K562 (cell line): ENCODE measurements around the gene SLC39A11. TPM values are rescaled to one million over a fixed set of nuclear protein-coding genes. Genes with fewer than 3 reads are reported as not detected.

Experiments used
- ATAC-seq: fragments of 200-7000 bp; cut with Tn5 transposase; 3 replicates; pipeline ENCODE4 v1.9.1; 2020; ENCODE audit warnings: moderate library complexity
- BruUV-seq: library from RNA; stranded (reverse); fragments of 400-500 nt; replicated peaks from 2 replicates; lab custom pipeline; 2021; lab: Mats Ljungman, UMichigan
- CTCF ChIA-PET: fragments of 300-600 bp; formaldehyde crosslinking; extraction: SDS; loops from one replicate; lab custom pipeline; 2021; ENCODE audit warnings: low intra/inter-chr PET ratio; lab: Yijun Ruan, JAX
- POLR2A ChIA-PET: fragments of 300-600, 350-650 bp; sonication (Branson Sonifier 250); formaldehyde crosslinking; extraction: SDS; loops from one replicate; lab custom pipeline; 2021; ENCODE audit warnings: antibody characterized with exemption, inconsistent platforms; lab: Yijun Ruan, JAX
- DNase-seq, 4 experiments: peaks; one replicate each; pipeline versions ENCODE4 v3.0.0 to v3.0.0-alpha.2; 2011 to 2018; ENCODE audit warnings: low spot score in 3 of 4, mixed read lengths in 3 of 4; ENCODE audit errors: extremely low read depth in 1 of 4
- FAIRE-seq: peaks from 2 replicates; lab custom pipeline; 2011; peaks lifted over from hg19 to GRCh38; lab: Jason Lieb, UNC
- H2AFZ ChIP-seq: 2 replicates; pipeline ENCODE4 v1.6.0; 2011; ENCODE audit warnings: low read depth, low read length, control low read depth, inconsistent platforms
- H3K27ac ChIP-seq: fragments of 200-600 bp; 3 replicates; pipeline ENCODE4 v1.8.0; 2011; ENCODE audit warnings: low read depth, mild to moderate bottlenecking, control low read depth, inconsistent platforms, low read length, moderate library complexity, mixed read lengths; ENCODE audit errors: extremely low read depth
- H3K27me3 ChIP-seq, 2 experiments: fragments of 300-600 bp in 1 of 2; 2 replicates in 1 of 2; 3 replicates in 1 of 2; pipeline versions ENCODE4 v1.6.0 to v1.8.0; 2011; ENCODE audit warnings: inconsistent platforms in 2 of 2, low read length in 2 of 2, mild to moderate bottlenecking in 1 of 2, mixed read lengths in 1 of 2, moderate library complexity in 1 of 2; ENCODE audit not compliant: control insufficient read depth in 2 of 2, insufficient read depth in 2 of 2
- H3K36me3 ChIP-seq: fragments of 300-600 bp; 3 replicates; pipeline ENCODE4 v1.8.0; 2011; ENCODE audit warnings: mild to moderate bottlenecking, low read length, inconsistent platforms; ENCODE audit not compliant: control insufficient read depth, insufficient read depth
- H3K4me1 ChIP-seq, 2 experiments: fragments of 200-600 bp in 1 of 2; replicated peaks in 1 of 2; 2 replicates in 1 of 2; 3 replicates in 1 of 2; pipeline versions ENCODE4 v1.5.1 to v1.8.0; 2011; ENCODE audit warnings: inconsistent platforms in 2 of 2, low read length in 2 of 2, mild to moderate bottlenecking in 1 of 2, mixed read lengths in 1 of 2, moderate library complexity in 1 of 2; ENCODE audit not compliant: control insufficient read depth in 2 of 2, insufficient read depth in 2 of 2
- H3K4me2 ChIP-seq: 2 replicates; pipeline ENCODE4 v1.6.1; 2011; ENCODE audit warnings: low read length, control low read depth, inconsistent platforms, mixed read lengths; ENCODE audit not compliant: insufficient read depth
- H3K4me3 ChIP-seq: fragments of 200-600 bp; sonication (generic), shearing (Covaris generic); 2 replicates; pipeline ENCODE4 v1.5.1; 2016; ENCODE audit warnings: control low read depth, inconsistent platforms
- H3K79me2 ChIP-seq: fragments of 200-600 bp; 3 replicates; pipeline ENCODE4 v1.8.0; 2011; ENCODE audit warnings: low read length, inconsistent platforms; ENCODE audit not compliant: control insufficient read depth, insufficient read depth
- H3K9ac ChIP-seq, 2 experiments: 2 replicates each; pipeline versions ENCODE4 v1.6.0 to v1.6.1; 2011; ENCODE audit warnings: low read depth in 2 of 2, low read length in 2 of 2, control low read depth in 1 of 2, inconsistent platforms in 1 of 2, mild to moderate bottlenecking in 1 of 2, mixed read lengths in 1 of 2; ENCODE audit not compliant: insufficient read depth in 1 of 2
- H3K9me1 ChIP-seq: one replicate; pipeline ENCODE4 v1.6.0; 2011; ENCODE audit warnings: inconsistent platforms, mild to moderate bottlenecking, low read length, moderate library complexity; ENCODE audit not compliant: control insufficient read depth, insufficient read depth
- H3K9me3 ChIP-seq: replicated peaks from 2 replicates; pipeline ENCODE4 v1.5.1; 2011; ENCODE audit warnings: low read depth, low read length, inconsistent platforms; ENCODE audit not compliant: control insufficient read depth, insufficient read depth
- H4K20me1 ChIP-seq: replicated peaks from 2 replicates; pipeline ENCODE4 v1.6.1; 2011; ENCODE audit warnings: low read length, inconsistent platforms, mixed read lengths; ENCODE audit not compliant: control insufficient read depth, insufficient read depth
- AFF4 ChIP-seq: sonication (generic); formaldehyde crosslinking; IDR thresholded peaks from 2 replicates; pipeline ENCODE4 v1.8.0; 2023; ENCODE audit warnings: mild to moderate bottlenecking, missing genetic modification reagents
- EP300 ChIP-seq: IDR thresholded peaks from 2 replicates; pipeline ENCODE4 v1.6.1; 2012; ENCODE audit warnings: low read length, improper control_type of control experiment
- GATAD2B ChIP-seq: fragments of 450-650 bp; IDR thresholded peaks from 2 replicates; pipeline ENCODE4 v1.6.1; 2017; ENCODE audit warnings: mild to moderate bottlenecking, borderline replicate concordance
- GMEB1 ChIP-seq: fragments of 250-450 bp; sonication (Bioruptor Pico); IDR thresholded peaks from 2 replicates; pipeline ENCODE4 v1.4.0; 2020; ENCODE audit warnings: mild to moderate bottlenecking
- PATZ1 ChIP-seq: fragments of 250-450 bp; sonication (Bioruptor Pico); IDR thresholded peaks from 2 replicates; pipeline ENCODE4 v1.5.0; 2020; ENCODE audit warnings: mild to moderate bottlenecking, borderline replicate concordance
- PTBP1 ChIP-seq: fragments of 200-400 bp; formaldehyde crosslinking; IDR thresholded peaks from 2 replicates; pipeline ENCODE4 v1.6.1; 2017; ENCODE audit warnings: low read depth, low read length
- TAF1 ChIP-seq: IDR thresholded peaks from 2 replicates; pipeline ENCODE4 v1.6.1; 2011; ENCODE audit warnings: mild to moderate bottlenecking, low read length, moderate library complexity; ENCODE audit not compliant: insufficient read depth, control insufficient read depth, severe bottlenecking; ENCODE audit errors: extremely low read depth
- THAP12 ChIP-seq: fragments of 250-450 bp; sonication (Bioruptor Pico); IDR thresholded peaks from 2 replicates; pipeline ENCODE4 v1.9.0; 2021; ENCODE audit warnings: mild to moderate bottlenecking, inconsistent platforms
- VEZF1 ChIP-seq: fragments of 200-800 bp; sonication (Bioruptor generic); IDR thresholded peaks from 2 replicates; pipeline ENCODE4 v1.6.1; 2017; ENCODE audit warnings: missing genetic modification characterization, missing compliant biosample characterization
- ZNF165 ChIP-seq: fragments of 250-450 bp; sonication (Bioruptor Pico); IDR thresholded peaks from 2 replicates; pipeline ENCODE4 v1.4.0; 2020; ENCODE audit warnings: borderline replicate concordance
- ZNF316 ChIP-seq: fragments of 450-650 bp; IDR thresholded peaks from 2 replicates; pipeline ENCODE4 v1.6.1; 2016
- WGBS: fragments of 100-300 bp; shearing (Covaris generic); methylation state at CpG from one replicate; pipeline ENCODE4 v1.1.6; 2016; ENCODE audit warnings: low coverage, mixed read lengths; ENCODE audit not compliant: insufficient coverage; ENCODE audit errors: missing lambda C conversion rate; 5-methylcytosine and 5-hydroxymethylcytosine counted together
- in situ Hi-C: fragments of 300-500 bp; cut with MboI; formaldehyde crosslinking; loops from 4 replicates; pipeline ENCODE4 v1.15.0; 2018; ENCODE audit warnings: inconsistent platforms, mixed read lengths
- intact Hi-C: fragments of 100-400 bp; cut with micrococcal nuclease; formaldehyde crosslinking; loops from 2 replicates; pipeline ENCODE4 v1.14.2; 2022
- polyA plus RNA-seq, 8 experiments: library from polyadenylated mRNA; depleted of rRNA in 4 of 8; stranded (reverse) in 5 of 8; unstranded in 3 of 8; fragments of >200 nt; fragmentation: Nextera tagmentation in 2 of 8; fragmentation: Illumina TruSeq in 1 of 8; extraction: Ambion mirVana in 2 of 8; extraction: Trizol in 1 of 8; gene quantifications; 2 replicates each; pipeline versions ENCODE4 v1.2.1 to v1.2.3, GENCODE V29; 2011 to 2014; ENCODE audit warnings: inconsistent platforms in 1 of 8, missing spikeins in 1 of 8
- total RNA-seq, 7 experiments: library from RNA; depleted of rRNA in 6 of 7; stranded (reverse); fragments of >200 nt in 6 of 7; fragmentation: Illumina TruSeq in 2 of 7; extraction: Trizol in 2 of 7; gene quantifications; 2 replicates each; pipeline versions ENCODE4 v1.2.1 to v1.2.3, GENCODE V29; 2011 to 2021; ENCODE audit warnings: low replicate concordance in 1 of 7

SLC39A11 gene
- total and polyA plus RNA-seq, 9 of the 15 experiments (the other 6 are each of a cell fraction or from before 2014, with no cell fraction given): 10.5 to 26.4 (median 13.4) TPM

GRCh38 chr17:72883351-72883750 is 209.1 kb downstream of the SLC39A11 start:
- H3K36me3 ChIP-seq: no peaks in the 10 kb centered on the region
- no peak overlapping the region for H3K4me3 ChIP-seq
- no peaks in the 10 kb centered on the region for H3K27me3 ChIP-seq
- CTCF ChIA-PET: no interaction called here
- FAIRE-seq (no peak), DNase-seq (no peak), ATAC-seq (no peak)
- intact Hi-C loops (no loop called here), in situ Hi-C loops (no loop called here)
- no peak overlapping the region for H3K27ac ChIP-seq
- POLR2A ChIA-PET: no interaction called here
- no peaks in the 10 kb centered on the region for H3K79me2 ChIP-seq
- peaks cover 1% of the 10 kb centered on the region for H3K9me3 ChIP-seq
- no TSS peak for BruUV-seq
- H3K4me2 ChIP-seq: no peak overlapping the region
- 57% methylated on average over 5 of the region's 5 CpGs for WGBS
- no peak overlapping the region for H2AFZ ChIP-seq
- H3K9ac ChIP-seq: no peak overlapping the region
- no peaks in the 10 kb centered on the region for H3K4me1 ChIP-seq
- H4K20me1 ChIP-seq: no peaks in the 10 kb centered on the region
- H3K9me1 ChIP-seq: no peaks in the 10 kb centered on the region
- TF ChIP-seq VEZF1 (CRISPR knock-in tag): no peak
- no peak for TF ChIP-seq GATAD2B
- no peak for TF ChIP-seq GMEB1
- no peak for TF ChIP-seq EP300
- no peak for TF ChIP-seq TAF1
- TF ChIP-seq ZNF165 (CRISPR knock-in tag): no peak
- no peak for TF ChIP-seq THAP12 (CRISPR knock-in tag)
- TF ChIP-seq ZNF316: no peak
- TF ChIP-seq AFF4 (CRISPR knock-in tag): no peak
- no peak for TF ChIP-seq PATZ1
- TF ChIP-seq PTBP1: no peak
